NCI-H774 (cell line): Measurements from ENCODE around the gene HERC4.
"Not testable (repeated sequence)": the region's sequence is repeated elsewhere in the genome, so short reads cannot be mapped to it uniquely, and the experiment has no call there.

Experiments used
- DNase-seq: peaks from one replicate; lab custom pipeline; 2025; lab: John Stamatoyannopoulos, UW

Gene HERC4

GRCh38 chr10:68092512-68092911, 17.4 kb upstream of the HERC4 start:
- no peak for DNase-seq

DNA sequence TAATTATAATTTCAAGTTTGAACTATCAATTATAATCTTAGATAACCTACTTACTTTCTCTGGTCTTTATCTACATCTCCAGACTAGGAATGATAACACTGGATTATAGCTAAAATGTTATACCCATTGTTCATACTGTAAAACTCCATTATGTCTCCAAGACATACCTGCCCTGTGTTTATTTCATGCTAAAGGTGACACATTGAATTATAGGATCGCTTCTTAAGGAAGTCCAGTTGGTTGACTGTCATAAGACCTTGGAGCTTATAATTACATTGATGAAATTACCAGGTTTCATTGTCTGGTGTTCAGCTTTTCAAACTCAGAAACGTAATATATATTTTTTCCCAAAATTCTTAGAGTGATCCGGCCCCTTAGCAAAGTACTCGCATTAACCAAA, 15.5 kb upstream of the HERC4 start:
- no peak for DNase-seq

DNA sequence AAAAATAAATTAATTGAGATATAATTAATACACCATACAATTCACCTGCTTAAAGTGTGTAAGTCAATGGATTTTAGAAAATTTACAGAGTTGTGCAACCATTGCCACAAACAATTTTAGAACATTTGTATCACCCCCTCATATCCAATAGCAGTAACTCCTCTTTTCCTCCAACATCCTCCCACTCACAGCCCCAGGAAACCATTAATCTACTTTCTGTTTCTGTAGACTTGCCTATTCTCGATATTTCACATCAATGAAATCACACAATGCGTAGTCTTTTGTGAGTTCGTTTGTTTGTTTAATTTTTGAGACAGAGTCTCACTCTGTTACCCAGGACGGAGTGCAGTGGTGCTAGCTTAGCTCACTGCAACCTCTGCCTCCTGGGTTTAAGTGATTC, 13.7 kb upstream of the HERC4 start:
- DNase-seq: no peak

DNA sequence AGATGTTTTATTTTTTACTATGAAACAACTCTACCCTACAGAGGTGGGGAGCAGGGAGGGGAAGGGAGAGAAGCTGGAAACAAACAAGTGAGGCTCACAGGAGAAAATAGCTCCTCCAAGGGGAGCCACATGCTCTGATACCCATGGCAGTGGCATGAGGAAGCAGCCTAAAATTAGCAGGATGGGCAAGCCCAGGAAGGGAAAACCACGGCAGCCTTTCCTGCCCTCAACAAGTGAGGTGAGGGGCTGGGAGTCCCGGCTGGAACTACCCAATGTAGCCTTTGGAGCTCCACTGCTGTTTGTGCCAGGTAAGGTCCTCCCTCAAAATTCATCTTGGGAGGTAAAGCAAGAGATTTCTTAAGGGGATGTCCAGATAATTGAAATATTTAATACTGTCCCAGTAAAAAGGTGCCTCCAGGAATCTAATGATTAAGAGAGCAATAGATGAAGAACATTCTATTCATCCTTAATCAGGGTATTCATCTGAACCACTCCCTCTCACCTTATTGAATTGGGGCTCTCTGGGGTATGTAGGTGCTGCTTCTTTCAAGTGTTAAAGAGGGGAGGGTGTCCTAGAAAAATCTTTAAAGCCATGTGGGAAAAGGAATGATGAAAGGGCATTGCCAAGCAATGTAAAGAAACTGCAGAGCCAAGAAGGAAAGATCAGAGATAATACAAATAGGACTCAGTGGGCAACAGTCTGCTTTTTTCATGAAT, 12.8 kb upstream of the HERC4 start:
- DNase-seq: no peak

GRCh38 chr10:68086910-68087684, 12.0 kb upstream of the HERC4 start:
- DNase-seq: no peak

GRCh38 chr10:68086011-68086410, 10.9 kb upstream of the HERC4 start:
- no peak for DNase-seq

- no peak for DNase-seq
Measured at GRCh38 chr10:68084469-68084868, 9.4 kb upstream of the HERC4 start.

- DNase-seq: no peak
Measured at GRCh38 chr10:68083953-68084352, 8.9 kb upstream of the HERC4 start.

- DNase-seq: no peak
Measured at GRCh38 chr10:68082872-68083271, 7.8 kb upstream of the HERC4 start.

- DNase-seq: no peak
Measured at GRCh38 chr10:68081916-68082315, 6.8 kb upstream of the HERC4 start.

GRCh38 chr10:68080853-68081431, 5.9 kb upstream of the HERC4 start:
- DNase-seq: no peak

GRCh38 chr10:68079434-68079833, 4.4 kb upstream of the HERC4 start:
- DNase-seq: no peak

DNA sequence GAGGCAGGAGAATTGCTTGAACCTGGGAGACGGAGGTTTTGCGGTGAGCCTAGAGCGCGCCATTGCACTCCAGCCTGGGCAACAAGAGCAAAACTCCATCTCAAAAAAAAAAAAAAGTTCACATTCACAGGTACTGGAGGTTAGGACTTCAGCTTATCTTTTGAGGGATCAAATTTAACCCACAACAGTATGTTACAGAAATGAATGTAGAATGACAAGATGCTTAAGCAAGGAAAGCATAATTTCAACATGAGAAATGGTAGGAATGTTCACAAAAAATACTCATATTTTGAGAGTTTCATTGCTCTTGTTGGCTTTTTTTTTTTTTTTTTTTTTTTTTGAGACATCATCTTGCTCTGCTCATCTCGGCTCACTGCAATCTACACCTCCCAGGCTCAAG, 1.9 kb upstream of the HERC4 start:
- DNase-seq: no peak

DNA sequence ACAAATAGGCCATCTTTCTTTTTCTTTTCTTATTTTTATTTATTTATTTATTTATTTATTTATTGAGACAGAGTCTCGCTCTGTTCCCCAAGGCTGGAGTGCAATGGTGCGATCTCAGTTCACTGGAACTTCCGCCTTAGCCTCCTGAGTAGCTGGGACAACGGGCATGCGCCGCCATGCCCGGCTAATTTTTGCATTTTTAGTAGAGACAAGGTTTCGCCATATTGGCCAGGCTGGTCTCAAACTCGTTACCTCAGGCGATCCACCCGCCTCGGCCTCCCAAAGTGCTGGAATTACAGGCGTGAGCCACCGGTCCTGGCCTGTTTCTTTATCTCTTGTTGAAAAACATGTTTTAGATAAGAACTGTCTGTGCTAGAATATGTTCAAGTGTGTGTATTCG, 998 bp upstream of the HERC4 start:
- not testable (repeated sequence) for DNase-seq

GRCh38 chr10:68075550-68076004, 494 bp upstream of the HERC4 start:
- DNase-seq: no peak

DNA sequence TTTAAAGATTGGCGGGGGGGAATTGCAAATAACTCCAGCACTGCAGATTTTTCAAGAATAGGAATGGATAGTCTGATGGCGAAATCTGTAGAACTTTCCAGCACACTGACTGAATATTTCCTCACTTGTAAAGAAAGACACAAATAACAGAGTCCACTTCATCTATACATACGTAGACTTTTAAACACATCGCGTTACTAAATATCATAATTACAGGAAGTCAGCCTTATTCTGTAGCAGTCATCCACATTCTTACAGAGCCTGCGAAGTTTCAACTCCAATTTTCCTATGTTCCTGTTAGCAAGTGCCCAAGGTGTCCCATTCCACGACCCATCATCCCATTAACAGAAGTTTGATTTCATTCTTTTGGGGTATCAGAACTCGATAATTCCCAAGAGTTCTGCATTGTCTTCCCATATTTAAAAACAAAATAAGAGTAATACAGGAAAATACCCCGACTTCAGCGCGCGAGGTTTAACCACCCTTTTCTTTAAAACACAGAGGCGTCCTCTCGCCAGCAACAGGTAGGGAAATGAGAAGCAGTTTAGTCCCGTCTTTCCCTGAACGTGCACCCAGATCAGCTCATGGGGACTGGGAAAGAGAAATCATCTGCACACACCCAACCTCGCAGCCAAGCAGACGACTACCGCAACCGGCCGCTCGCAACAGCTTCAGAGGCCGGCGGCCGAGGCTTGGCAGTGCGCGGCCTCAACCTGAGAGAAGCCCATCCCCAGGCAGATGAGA, 880 bp downstream of the HERC4 start:
- no peak for DNase-seq

DNA sequence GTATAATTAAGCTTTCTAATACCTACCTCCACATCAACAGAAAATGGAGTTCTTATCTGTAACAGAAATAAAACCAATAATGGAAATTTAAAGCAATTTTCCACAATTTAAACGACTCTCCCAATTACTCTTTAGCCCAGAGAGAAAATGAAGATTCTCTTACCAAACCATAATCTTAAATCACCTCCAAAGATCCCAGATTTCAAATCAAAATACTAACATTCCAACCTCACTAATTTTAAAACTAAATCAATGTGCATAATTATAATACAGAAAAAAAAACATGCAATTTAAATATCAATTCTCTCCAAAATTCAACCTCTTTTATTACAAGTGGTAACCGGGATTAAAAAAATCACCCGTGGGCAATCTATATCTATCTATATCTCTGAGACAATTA, 1.5 kb downstream of the HERC4 start:
- no peak for DNase-seq

DNA sequence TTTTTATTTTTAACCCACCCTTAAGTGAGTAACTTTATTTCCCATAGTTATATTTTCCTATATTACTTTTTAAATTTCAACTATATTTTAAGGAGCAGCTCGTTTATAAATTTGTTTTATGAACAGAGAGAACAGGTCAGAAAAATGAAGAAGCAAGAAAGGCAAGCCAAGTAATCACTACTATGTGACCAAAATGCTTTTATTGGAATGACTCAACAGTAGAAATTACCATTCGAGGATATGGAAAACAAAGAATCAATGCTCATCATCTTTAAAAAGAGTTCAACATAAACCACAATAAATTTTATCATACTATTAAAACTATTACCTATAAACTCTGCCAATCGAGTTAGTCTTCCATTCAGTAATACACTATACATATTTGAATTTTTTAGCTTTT, 7.6 kb downstream of the HERC4 start:
- no peak for DNase-seq

DNA sequence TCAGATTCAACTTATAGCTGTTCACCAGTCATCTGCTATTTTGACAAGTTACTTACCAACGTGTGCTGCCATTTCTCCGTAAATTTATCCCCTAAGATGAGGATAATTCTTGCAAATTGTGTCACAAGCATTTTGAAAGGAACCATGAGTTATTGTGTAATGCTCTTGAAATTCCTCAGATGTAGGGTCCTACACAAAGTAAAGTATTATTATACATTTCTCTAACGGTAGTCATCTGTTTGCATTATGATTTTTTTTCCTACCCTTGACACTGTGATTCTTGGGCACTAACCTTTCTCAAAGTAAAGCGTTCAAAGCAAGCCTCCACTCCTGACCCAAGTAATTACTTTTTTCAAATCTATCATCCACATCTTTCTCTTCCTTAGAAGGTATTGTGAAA, 8.1 kb downstream of the HERC4 start:
- no peak for DNase-seq

GRCh38 chr10:68053553-68053952, 21.5 kb downstream of the HERC4 start:
- no peak for DNase-seq

- no peak for DNase-seq
Measured at GRCh38 chr10:68052463-68052862, 22.6 kb downstream of the HERC4 start.

- DNase-seq: no peak
Measured at GRCh38 chr10:68049289-68050078, 25.6 kb downstream of the HERC4 start.
